NCI-H226 (cell line): ENCODE results near the gene NISCH.

Experiments
- DNase-seq: peaks from one replicate; pipeline ENCODE4 v3.0.0-alpha.2; 2015

Gene NISCH

DNA sequence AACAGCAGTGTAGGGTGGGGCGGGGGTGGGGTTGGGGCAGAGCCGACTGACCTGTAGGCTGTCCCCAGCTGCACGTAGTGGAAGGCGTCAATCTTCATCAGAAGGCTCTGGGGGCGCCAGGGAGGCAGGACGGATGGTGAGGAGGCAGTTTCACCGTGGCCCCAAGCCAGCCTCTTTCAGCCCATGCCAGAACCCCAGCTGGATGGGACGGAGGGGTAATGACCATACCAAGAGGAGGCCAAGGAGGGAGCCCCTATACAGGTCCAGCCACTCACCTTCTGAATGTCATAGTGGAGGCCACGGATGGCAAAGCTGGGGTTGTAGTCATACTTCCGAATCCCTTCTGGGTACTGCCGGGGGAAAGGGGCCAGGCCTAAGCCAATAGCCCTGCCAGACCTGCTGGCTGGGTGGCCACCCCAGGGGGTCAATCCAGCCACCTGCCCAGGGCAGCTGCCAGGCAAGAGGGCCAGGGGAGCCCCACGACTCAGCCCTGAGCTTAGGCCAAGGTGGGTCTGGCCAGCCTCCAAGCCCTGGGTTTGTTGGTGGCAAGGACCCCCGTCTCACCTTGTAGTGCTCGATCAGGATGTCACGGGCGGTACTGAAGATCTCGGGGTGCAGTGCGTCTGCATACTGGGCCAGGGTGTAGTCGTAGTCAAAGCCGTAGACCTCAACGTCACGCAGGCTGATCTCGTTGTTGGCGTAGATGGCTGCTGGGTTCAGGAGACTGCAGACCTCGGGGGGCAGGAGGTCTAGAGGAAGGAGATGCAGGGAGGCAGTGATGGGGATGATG lies 73.4 kb downstream of the NISCH start:
- no peak for DNase-seq

- no peak for DNase-seq
These were observed 74.3 kb downstream of the NISCH start for GRCh38 chr3:52529376-52530333.

DNA sequence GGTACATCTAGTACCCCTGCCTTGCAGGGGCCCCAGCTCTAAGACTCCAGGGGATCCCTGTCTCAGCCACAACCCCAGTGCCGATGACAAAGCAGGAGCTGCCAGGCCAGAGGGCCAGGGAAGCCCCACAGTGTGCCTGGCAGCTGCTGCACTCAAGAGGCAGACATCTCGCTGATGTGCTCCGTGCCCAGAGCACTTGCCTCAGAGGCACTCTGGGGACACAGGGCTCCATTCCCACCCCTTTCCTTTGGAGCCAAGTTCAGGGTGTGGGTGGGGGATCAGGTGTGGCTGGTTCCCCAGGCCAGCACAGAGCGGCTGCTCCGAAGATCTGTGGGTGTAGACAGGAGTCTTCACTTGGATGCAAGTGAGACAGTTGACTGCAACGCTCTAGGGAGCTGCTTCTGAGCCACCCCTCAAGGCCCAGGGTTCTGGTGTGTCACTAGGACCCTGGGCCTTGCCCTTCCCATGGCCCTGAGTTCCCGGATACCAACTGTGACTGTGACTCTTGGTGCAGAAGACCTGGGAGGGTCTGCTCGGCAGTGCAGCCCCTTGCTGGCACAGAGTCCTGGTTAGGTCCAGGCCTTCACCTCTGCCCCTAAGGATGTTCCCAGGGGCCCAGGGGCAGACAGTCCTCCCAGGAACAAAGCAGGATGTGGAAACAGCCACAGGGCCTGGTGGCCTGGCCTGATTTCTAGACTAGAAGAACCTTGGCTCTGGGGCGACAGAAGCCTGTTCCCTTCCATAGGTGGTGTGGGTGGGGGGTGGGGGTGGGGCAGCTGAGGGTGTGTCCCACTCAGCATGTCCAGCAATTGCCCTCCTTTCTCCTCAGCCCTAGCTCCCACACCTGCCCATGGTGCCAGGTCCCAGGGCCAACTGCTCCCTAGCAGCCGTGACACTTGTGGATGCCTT lies 75.8 kb downstream of the NISCH start:
- no peak for DNase-seq

GRCh38 chr3:52531860-52532516 lies 76.6 kb downstream of the NISCH start:
- no peak for DNase-seq

GRCh38 chr3:52532517-52532837 lies 77.1 kb downstream of the NISCH start:
- DNase-seq, result no peak

- DNase-seq, result no peak
These were observed 77.6 kb downstream of the NISCH start for GRCh38 chr3:52532838-52533622.

DNA sequence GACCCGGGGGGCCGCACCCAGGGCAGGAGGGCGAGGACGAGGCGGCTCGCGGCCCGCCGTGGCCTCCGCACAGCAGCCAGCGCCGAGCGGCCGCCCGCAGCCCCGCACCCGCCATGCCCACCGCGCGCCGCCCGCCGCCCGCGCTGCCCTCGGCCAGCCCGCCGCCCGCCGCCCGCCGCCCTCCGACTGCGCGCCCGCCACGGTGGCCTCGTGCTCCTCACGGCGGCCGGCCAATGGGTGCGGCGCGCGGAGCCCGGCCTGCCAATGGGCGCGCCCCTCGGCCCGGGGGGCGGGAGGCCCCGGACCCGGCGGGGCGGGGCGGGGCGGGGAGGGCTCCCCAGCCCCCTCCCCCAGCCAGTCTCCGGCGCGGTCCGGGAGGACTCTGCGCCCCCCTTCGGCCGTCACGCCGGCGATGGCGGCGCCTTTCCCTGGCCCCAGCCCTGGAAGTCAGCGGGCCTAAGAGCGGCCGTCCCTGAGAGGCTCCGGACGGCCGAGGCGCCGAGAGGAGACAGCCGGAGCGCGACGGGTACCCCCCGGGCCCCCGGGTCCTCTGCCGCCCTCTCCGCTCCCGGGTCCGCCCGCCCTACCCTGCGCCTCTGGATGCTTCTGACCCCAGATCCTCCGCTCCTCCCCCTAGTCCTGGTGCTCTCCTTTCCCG lies 78.3 kb downstream of the NISCH start, which contains the start of gene NT5DC2:
Gene NT5DC2 (minus strand): TSS at position 235 of the 658 bp plus-strand sequence. CDS start 120 bp downstream, at position 115.
- DNase-seq, result peak; percentile 34

- DNase-seq, result no peak
These were observed 79.1 kb downstream of the NISCH start for GRCh38 chr3:52534281-52535183.

GRCh38 chr3:52535411-52536111 lies 80.2 kb downstream of the NISCH start:
- no peak for DNase-seq

- DNase-seq, result no peak
These were observed 80.6 kb downstream of the NISCH start for GRCh38 chr3:52536112-52536368.

DNA sequence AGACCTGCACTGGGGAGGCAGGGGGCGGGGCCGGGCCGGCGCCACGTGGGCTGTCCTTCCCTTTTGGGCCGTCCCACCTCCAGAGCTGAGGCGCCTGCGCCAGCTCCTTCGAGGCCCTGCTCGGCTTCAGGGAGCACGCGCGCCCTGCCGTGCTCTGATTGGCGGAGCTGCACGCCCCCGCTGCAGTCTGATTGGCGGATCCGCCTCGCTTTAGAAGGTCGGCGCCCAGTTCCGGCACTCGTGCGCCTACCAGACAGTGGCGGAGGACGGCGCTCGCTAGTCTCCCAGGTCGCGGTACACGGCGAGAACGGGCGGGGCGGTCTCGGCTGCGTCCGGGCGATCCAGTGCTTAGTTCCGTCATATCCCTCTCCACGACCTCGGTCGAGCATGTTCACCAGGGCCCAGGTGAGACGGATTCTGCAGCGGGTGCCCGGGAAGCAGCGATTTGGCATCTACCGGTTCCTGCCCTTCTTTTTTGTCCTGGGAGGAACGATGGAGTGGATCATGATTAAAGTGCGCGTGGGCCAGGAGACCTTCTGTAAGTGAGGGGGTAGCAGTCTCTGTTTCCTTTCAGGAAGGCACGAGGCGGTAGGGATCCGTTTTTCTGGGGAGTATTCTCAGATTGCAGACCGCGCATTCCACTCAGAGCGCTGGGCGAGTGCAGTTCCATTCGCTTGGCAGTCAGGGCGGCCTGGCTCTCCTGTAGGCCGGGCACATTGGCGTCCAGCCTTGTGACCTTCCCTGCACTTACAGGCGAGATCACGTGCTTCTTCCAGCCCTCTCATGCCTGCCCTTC lies 81.2 kb downstream of the NISCH start, which contains the start of gene UQCC5:
Gene UQCC5 (plus strand): TSS at position 237 of the 796 bp plus-strand sequence. CDS start 151 bp downstream, at position 388.
- peak; percentile 89 for DNase-seq

DNA sequence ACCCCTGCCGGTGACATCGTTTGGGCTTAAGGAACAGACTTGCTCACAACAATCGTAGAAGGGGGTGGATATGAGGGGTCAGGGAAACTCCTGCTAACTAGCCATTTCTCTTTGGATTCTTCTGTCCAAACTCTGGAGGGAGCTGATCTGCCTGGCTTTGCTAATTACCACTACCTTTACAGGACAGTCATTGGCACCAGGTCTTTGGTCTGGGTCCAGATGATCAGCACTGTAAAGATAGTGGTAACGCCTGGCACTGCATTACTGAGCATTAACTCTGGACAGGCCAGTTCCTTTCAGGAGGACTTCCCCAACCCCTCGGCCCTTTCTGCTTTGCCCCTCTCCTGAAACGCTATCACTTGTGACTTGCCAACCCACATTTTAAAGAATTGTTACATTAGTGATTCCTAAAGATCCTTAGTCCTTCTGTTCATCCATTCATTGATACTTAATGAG lies 81.8 kb downstream of the NISCH start:
- no peak for DNase-seq

DNA sequence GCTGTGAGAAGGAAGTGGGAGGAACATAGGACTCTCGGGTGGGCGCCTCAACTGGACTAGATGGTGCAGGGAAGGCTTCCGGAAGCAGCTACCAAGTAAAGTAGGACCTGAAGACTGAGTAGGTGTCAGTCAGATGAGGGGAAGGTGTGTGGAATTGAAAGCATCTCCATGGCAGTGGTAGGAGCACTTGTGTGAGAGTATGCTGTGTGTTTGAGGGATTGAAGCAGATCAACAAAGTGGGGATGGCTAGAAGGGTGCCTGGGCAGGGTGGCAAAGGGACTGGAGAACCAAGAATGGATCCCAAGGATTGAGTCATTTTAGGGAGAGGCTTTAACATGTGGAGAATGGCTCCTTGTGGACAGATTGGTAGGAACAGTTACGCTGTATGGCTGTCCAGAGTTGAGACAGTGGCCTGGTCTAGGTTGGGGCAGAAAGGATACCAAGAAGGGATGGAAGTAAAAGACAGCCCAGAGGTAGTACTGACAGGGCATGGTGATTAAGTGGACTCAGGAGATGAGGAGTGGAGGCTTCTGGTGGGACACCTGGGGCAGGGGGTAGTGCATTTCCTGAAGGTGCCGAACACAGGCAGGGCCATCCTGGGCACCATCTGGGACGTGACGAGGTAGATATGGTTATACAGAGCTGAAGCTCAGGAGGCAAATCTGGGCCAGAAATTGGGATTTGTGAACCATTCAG lies 82.5 kb downstream of the NISCH start:
- no peak for DNase-seq

- no peak for DNase-seq
These were observed 83.7 kb downstream of the NISCH start for GRCh38 chr3:52539010-52539653.

GRCh38 chr3:52541050-52541449 lies 85.6 kb downstream of the NISCH start:
- no peak for DNase-seq
